Stromal cell of bone marrow (primary cell): Measurements from ENCODE around the gene ABTB2.

Experiments used
- DNase-seq: peaks from one replicate; pipeline ENCODE4 v3.0.0-alpha.2; 2012; ENCODE audit warnings: low read depth

The ABTB2 gene

DNA sequence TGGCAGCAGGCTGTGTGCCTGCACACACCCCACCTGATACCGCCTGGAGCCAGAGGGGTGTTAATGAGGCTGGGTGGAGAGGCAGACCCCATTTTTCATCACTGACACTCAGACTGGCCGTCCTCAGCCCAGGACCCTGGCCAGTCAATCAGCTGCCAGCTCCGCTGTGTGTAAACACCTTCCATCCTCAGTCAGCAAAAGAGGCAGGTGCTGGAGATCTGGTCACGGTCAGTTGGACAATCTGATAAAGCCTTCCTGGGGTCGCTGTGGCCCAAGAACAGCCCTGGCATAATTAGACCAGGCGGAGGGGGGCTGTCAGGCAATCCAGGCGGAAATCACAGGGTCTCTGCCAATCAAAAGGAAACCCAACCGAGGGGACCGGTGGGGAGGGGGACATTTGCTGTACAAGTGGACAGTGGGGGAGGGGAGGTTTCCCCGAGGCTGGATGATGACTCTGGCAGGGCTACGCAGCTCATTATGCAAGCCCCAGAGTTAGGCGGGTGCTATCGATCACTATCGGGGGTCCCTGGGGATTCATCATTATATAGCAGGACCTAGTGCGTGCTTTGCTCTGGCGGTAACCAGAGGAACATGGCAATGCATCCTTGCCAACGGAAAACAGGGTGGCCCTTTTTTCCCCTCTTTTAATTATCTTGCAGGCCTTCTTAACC is 72.9 kb downstream of the ABTB2 start:
- no peak for DNase-seq

DNA sequence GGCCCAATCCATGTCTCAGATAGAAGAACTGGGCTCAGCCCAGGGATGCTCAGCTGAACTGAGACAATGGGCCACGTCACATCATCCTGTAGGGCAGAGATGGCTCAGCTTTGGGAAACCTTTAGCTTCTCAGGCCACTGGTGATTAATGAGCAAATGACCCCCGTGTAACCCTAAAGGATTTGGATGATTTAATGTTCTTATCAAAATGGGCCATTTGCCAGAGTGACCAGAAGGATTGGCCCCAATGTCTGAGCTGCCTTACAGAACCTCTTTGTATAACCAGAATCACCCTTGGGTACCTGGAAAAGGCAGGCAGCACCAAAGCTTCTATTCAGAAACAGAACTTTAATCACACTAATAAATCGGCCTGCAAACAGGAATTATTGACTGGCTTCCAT is 73.7 kb downstream of the ABTB2 start:
- DNase-seq, result no peak

DNA sequence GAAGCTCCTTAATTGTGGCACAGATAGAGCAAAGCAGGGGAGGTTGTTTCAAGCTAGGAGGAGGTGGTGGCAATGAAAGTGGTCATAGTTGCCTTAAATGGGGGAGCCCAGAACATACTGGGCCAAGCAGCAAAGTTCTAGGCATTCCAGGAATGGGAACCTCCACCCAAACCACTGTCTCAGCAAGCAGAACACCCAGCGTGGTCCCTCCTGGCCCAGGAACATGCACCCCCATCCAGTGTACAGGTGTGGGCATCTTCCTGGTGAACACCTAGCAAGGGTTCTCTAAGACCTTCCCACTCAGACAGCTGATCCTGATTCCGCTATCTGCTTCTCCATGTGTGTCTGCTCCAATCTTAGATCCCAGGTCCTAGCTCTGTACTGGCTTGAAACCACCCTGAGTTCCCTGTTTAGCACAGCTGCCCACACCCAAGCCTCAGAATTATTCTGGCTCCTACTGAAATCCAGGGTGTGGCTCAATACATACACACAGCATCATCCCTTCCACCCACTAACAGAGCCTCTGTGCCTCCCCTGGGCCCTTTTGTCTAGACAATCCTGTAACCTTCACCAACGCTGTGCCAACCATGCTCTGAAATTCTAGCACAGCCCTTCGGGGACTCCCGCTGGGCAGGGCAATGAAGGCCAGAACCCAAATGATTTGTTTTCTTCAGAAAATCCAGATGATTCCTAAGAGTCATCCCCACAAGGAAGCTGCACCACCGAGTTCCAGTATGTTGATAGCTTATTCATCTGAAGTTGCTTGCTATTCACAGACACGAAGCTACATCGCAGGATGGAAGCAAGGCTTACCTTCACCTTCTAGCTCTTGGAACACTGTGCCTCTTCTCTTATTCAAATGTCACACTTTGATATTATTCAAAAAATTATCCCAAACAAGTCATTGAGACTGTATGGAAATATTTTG is 76.6 kb downstream of the ABTB2 start:
- no peak for DNase-seq

DNA sequence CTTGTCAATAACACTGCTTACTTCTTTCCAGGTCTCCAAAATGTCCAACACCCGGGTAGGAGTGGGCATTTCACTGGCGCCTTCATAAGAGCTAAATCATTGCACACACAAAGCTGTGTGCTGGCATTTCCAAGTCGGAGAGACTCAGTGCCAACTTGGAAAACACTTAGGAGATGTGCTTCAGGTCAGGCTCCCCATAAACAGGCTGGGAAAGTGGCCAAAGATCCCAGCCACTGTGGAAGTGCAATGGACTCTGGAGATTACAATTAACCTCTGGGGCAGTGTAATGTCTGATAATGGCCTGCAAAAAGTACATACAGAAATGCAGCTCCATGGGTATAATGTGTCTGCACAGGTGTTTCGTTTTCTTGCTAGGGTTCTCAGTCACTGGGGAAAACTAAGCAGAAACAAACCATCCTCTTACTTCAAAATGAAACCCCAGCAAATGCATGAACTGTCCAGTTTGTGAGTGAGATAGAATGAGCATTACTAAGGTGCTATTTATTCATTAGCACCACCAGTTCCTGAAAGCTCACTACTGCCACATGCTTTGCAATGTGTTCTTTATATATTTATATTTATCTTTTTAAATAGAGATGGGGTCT is 79.0 kb downstream of the ABTB2 start:
- DNase-seq, result no peak

DNA sequence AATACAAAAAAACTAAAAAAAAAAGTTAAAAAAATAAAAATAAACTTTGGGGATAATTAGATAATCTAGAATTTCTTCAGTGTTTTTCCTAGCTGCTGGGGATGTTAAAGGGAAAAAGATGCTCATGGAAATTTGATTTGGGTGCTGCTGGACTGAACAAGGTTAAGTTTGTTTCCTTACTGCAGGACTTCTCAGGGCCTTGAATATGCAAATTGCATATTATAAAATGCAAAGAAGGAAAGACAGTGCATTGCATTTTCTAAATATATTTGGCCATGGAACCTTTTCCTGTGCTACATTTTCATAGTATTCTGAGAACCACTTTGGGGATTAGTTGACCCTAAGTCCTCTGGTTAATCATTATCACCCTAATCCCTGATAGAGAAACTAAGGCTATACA is 79.6 kb downstream of the ABTB2 start:
- DNase-seq, result no peak

DNA sequence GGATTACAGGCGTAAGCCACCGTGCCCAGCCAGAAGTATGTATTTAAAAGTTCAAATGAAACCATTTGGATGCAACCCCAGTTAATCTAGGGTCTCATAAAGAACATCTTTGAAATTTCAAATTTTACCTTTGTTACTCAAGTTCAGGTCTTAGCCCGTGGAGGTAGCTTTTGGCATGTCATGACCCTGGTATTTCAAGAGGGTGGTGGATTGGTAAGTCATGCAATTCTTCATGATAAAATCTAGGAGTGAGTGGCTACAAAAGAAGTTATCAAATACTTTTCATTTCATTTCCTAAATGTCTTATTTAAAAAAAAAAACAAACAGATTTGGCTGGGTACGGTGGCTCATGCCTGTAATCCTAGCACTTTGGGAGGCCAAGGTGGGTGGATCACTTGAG is 80.6 kb downstream of the ABTB2 start:
- no peak for DNase-seq

DNA sequence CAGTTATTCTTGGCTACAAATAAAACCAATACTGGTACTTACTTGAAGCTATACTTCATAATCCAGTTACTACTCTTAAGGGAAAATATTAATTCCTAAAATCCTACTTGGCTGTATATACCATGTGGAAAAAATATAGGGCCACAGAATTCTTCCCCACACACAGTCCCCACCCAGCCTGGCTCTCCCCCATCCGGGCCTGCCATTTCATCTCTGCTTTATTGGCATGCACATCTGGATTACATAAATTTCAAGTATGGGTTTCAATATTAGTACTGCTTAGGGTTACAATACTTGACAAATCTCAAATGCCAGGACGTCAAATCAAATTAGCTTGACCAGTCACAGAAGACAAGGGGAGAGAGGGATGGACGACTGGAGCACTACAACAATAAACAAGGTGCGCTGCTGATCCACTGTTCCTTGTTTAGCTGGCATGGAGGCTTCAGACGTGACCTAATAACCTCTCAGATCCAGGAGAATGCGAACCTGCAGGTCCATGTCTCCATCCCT is 81.4 kb downstream of the ABTB2 start:
- DNase-seq, result no peak

DNA sequence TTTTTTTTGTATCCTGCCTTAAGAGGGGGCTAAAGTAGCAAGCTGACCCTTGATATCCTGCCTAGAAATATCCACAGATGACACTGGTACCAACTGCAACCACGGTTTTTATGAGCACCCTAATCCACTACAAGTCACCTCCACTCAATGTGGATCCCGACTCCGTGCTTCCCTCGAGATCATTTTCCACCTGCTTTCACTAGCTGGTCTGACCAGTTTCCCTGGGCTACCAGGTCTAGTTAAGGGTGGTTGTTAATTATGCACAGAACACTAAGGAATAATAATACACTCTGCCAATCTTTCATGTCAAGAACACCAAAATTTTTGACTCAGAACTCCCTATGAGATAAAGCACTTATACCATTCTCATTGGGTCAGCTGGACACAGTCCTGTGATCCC is 82.3 kb downstream of the ABTB2 start:
- DNase-seq, result no peak

DNA sequence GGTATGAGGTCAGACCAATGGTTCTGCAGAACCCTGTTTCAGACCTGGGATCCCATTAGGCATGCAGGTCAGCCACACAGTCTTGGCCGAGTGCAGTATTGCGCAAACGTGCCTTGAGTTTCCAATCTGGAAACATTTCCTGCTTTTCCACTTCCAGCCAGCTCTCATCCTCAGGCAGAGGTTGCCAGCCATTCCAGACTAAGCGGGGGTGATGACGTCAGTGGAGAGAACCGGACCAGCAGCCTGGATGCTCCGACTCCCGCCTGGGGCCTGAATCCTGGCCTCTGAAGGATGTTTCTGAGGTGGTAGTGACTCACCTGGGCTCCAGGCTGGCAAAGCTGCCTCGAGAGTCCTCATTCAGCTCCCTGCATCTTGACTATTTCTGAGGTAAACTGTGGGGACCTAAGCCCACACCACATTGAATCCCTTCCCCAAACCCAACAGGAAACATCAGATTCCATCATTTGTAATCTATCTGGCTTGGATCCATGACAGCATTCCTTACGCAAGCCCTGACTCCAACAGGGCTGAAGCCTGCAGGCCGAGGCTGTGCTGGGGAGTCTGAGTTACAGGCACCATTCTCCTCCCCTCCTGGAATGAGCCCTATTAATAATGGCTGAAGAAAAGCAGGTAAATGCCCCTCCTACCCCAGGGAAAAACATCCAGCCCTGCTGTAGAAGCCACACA is 83.0 kb downstream of the ABTB2 start:
- peak; percentile 96 for DNase-seq

DNA sequence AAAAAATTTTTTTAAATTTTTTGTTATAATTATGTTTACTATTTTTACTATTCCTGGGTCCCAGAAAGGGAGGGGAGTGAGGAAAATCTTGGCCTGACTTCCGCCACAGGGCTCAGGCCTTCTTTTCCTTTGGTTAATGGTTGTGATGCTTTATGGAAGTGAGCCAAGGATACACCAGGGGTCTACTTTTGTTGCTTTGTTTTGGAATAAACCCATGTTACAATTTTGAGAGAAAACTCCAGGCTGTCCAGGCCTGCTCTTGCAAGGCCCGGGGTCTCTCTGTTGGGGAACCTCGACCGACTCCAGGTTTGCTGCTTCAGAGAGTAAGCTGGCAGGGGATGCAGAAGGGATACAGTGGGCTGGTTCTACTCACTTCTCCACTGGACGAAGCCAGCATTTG is 84.7 kb downstream of the ABTB2 start:
- no peak for DNase-seq

DNA sequence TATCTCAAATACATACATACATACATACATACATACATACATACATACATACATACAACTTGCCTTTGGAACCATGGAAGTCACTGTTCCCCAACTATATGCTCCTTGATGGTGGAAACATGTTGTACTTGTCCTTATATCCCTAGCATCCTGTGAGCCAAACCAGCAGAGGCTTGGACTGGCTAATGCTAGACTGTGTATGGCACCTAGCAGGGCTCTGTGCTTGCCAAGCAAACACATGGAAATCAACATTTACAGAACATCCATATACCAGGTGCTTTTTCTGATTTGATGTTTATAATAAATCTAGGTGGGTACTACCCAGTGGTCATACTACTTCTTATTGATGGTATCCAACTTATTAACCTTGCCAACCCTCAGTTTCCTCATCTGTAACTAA is 86.1 kb downstream of the ABTB2 start:
- no peak for DNase-seq

DNA sequence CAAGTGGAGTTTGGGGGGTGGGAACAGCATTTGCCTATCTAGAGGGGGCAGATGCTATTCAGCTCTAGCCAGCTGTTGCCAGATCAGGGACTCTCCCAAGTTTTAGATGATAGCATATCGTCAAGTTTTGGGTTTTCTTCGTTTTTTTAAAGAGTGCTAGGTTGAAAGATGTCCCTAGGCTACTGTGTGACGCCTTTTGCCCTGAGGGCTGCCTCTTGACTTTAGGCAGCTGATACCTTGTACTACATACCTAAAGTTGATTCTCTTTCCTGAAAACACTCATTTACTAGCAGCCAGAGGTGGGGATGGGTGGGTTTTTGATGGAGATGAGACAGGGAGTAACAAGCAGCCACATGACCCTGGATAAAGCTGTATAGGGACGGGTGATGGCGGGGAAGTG is 87.1 kb downstream of the ABTB2 start:
- no peak for DNase-seq

DNA sequence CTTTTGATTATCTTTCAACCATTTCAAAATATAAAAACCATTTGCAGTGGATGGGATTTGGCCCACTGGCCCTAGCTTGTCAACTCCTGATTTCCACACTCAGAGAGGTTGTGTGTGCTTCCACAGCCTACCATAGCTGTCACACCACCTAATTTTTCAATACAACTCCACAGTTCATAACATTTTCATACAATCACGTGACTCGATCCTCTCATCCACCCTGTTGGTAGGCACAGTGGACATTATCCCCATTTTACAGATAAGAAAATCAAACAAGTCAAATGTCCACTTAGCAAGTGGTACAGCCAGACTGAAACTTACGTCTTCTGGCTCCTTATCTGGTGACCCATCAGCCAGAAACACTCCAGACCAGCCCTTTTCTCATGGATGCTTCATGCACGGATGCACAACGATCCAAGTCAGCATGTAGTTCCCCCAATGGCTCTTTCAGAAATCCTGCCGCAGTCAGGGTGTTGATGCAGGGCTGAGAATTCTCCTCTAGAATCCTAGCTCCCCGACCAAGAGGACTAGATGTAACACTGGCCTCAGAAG is 88.0 kb downstream of the ABTB2 start:
- no peak for DNase-seq

DNA sequence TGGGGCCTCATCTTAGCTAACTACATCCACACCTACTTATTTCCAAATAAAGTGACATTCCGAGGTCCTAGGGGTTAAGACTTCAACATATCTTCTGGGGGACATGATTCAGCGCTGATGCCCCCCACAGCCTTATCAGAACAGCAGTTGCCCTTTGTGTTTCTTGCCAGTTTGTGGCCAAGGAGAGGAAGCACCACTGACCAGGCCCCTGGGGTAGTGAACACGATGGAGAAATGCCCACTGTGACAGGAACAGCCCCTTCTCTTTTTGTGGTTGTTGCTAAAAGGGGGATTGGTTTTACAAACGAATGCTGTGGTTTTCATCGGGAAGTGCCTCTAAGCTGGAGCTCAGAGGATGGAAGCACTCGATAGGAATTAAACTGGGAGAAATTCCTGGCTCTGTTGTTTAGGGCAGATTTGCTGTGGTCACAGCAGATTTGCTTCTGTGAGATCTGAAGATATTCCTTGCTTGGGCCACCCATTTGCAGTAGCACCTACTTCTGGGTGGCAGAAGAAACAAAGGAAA is 88.8 kb downstream of the ABTB2 start:
- no peak for DNase-seq

DNA sequence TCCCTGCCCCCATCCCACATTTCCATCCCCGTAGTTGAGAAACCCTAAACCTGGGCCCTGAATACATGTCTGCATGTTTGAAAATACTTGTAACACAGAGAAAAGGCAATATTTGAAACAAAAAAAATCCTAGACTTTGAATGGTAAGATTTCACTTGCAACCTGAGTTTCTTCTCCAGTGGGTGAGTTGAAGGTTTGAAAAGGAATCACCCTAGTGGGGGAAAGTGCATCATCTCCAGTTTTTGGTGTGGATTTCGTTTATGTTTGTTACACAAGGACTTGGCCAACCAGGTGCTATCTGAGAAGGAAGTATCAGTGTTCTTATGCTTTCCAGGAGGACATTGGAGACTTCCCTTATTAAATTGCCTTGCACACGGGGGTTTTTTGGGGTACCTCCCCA is 90.4 kb downstream of the ABTB2 start:
- no peak for DNase-seq

DNA sequence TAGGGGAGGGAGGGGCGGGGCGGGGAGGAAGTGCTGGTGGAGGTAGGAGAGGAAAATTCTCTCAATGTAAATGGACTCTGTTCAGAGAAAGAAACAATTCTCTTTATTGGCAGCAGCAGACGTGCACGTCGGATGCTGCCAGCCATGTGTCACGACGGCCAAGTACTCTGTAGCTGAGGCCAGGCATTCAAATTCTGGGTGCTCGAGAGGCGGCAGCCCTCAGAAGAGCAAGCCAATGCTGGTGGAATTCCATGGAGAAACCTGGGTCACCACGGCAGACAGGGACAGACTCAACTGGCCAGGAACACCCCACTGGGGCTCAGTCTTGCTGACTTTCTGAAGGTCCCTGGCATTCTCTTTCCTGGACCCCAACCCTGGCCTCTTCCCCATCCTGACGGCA is 90.8 kb downstream of the ABTB2 start:
- no peak for DNase-seq

DNA sequence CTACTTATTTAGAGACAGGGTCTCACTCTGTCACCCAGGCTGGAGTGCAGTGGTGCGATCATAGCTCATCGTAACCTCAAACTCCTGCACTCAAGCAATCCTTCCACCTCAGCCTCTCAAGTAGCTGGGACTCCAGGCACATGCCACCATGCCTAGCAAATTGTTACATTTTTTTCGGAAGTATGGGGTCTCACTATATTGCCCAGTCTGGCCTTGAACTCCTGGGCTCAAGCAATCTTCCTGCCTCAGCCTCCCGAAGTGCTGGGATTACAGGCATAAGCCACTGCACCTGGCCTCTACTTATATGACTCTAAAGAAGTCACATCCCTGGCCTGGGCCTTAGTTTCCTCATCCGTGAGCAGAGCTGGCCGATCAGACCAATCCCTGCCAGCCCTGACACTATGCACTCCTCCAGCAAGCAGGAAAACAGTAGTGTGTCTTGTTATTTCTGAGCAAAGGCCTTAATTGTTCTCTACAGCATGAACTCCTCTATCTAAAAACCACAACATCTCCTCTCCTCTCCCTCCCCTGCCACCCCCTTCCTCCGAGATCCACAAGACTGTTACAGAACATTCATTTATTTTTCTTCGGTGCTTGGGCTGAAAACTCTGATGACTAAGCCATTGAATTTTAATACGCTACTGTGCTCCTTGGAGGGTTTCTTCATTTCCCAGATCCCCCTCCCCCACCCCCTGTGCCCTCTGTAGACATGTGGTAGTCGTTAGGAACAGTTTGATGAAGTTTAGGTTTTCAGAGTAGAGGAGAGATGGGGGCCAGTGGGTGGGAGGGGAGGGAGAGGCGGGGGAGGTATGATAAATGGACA is 91.5 kb downstream of the ABTB2 start:
- peak; percentile 91 for DNase-seq

DNA sequence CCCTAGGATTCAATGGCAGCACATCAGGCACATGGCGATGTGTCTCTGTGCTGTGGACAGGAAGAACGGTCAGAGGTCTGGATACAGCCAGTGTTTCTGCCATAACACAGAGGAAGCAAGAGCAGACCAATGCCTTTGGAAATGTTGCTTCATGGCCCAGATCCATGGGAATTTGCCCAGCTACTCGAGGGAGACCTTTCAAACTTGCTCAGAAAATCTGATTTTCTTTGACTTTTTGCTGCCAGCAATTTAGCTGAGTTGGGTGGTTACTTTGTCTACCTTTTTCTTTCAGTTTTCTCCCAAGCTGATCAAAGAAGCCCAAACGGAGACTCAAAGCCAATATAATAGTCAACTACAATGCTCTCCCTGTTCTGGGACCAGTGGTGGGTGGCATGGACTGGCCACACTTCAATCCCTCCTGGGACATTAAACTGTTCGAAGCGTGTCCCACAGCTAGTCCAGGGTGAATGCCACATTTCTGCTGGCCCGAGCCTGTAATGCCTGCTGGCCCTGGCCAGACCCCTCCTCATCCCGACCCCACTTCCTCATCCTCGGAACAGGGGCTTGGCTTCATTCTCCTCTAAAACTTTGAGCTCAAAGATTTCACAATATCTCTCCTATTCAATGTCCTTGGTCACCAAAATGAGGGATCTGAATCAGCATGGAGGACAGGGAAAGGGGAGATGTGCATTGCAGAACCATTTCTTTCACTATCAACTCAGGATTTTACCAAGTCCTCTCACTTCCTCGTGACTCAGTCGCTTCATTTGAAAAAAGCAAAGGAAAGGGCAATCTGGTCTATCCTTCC is 93.3 kb downstream of the ABTB2 start:
- no peak for DNase-seq

DNA sequence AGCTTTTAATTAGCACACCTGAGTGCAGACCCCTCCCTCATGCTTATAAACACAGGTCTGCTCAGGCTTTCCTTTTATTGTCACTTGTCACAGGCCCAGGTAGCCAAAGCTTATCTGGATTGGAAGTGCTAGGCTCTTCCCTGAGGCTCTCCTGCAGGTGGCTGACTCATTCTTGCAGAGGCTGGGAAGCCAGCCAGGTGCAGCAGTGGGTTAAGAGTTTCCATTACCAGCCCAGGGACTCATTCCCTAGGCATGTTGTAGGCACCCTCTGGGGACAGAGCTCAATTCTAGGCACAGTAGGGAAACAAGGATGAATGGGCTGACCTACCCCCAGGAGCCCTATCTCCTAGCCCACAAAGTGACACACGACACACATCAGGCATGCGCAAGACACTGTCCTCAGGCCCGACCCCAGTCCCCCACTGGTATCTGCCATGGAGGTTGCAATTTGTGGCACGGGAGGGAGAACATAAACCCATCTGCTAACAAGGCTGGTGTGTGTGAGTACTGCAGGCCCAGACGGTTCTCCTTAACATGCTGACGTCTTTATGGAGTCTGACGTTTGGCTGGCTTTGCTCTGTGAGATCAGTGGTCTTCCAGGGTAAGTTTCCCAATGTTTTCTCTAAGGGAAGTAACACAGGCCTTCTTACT is 94.2 kb downstream of the ABTB2 start:
- DNase-seq, result peak; percentile 42
